Fibroblast of skin of left biceps (primary cell): ENCODE measurements around the gene PKP3.
"Not testable (repeated sequence)": the region's sequence is repeated elsewhere in the genome, so short reads cannot be mapped to it uniquely, and the experiment has no call there.

ENCODE experiments used
- DNase-seq, 2 experiments: peaks; one replicate each; pipeline ENCODE4 v3.0.0-alpha.2; 2013; ENCODE audit warnings: low read depth in 2 of 2

Gene PKP3, protein sequence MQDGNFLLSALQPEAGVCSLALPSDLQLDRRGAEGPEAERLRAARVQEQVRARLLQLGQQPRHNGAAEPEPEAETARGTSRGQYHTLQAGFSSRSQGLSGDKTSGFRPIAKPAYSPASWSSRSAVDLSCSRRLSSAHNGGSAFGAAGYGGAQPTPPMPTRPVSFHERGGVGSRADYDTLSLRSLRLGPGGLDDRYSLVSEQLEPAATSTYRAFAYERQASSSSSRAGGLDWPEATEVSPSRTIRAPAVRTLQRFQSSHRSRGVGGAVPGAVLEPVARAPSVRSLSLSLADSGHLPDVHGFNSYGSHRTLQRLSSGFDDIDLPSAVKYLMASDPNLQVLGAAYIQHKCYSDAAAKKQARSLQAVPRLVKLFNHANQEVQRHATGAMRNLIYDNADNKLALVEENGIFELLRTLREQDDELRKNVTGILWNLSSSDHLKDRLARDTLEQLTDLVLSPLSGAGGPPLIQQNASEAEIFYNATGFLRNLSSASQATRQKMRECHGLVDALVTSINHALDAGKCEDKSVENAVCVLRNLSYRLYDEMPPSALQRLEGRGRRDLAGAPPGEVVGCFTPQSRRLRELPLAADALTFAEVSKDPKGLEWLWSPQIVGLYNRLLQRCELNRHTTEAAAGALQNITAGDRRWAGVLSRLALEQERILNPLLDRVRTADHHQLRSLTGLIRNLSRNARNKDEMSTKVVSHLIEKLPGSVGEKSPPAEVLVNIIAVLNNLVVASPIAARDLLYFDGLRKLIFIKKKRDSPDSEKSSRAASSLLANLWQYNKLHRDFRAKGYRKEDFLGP

DNA sequence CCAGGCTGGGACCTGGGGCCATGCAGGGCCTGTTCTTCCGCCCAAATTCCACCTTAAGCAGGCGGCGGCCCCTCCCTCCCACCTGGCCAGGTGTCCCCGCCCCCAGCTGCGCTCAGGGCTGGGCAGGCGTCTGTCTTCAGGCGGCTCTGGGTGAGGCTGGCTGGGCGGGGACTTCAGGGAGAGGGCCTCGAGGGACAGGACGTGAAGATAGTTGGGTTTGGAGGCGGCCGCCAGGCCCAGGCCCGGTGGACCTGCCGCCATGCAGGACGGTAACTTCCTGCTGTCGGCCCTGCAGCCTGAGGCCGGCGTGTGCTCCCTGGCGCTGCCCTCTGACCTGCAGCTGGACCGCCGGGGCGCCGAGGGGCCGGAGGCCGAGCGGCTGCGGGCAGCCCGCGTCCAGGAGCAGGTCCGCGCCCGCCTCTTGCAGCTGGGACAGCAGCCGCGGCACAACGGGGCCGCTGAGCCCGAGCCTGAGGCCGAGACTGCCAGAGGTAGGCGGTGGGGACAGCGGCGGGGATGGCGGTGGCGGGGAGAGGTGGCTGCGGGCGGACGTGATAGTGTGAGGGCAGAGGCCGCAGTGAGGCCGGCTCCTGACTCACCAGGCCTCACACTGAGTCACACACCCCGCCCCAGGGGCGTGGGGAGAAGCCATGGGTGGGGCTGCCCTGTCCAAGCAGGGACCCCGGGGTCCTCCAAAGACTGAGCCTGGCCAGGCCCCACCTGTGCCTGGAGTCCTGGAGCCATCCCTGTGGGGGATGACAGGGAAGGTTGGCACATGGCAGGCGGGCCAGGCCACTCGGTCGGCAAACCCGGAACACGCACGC is at the start of gene PKP3:
Gene PKP3, plus strand, starts transcription at position 176 of the 824 bp plus-strand sequence. Its CDS starts 84 bp downstream, at position 260.
- no peak for DNase-seq

DNA sequence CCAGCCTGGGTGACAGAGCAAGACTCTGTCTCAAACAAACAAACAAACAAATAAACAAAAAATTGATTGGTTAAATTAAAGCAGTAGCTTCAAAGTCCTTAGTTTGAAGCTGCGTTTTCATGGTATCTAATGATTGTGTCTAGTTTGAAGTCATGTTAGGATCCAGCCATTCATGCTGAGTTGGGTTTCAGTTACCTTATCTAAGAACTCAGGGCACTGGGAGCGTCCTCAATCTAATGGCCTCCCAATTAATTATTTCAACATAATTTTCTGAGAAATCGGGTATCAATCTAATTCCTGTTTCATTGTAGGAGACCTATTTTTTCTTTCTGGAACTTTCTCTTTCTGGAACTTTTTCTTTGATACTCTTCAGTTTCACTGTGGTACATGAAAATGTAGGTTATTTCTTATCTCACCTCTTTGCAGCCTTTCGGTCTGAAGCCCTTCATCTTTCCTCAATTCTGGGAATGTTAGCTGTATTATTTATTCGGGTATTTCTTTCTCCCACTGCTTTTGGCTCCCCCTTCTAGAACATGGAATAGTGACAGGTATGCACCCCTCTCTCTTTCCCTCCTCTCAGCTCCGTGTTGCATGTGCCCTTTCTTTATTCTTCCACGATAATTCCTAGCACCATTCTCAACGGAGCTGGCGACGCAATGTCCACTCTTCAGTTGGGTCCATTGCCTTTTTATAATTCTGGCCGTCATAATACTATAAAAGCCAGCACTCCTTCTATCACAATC is 49.0 kb upstream of the PKP3 start:
- no peak for DNase-seq

DNA sequence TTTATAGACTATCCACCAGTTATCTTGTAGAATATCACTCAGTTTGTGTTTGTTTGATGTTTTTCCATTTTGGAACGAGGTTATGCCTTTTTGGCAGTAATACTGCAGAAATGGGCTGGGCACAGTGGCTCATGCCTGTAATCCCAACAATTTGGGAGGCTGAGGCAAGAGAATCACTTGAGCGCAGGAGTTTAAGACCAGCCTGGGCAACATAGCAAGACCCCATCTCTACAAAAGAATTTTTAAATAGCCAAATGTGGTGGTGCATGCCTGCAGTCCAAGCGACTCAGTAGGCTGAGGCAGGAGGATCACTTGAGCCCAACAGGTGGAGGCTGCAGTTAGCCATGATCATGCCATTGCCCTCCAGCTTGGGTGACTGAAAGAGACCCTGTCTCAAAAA is 47.5 kb upstream of the PKP3 start:
- DNase-seq, result no peak

DNA sequence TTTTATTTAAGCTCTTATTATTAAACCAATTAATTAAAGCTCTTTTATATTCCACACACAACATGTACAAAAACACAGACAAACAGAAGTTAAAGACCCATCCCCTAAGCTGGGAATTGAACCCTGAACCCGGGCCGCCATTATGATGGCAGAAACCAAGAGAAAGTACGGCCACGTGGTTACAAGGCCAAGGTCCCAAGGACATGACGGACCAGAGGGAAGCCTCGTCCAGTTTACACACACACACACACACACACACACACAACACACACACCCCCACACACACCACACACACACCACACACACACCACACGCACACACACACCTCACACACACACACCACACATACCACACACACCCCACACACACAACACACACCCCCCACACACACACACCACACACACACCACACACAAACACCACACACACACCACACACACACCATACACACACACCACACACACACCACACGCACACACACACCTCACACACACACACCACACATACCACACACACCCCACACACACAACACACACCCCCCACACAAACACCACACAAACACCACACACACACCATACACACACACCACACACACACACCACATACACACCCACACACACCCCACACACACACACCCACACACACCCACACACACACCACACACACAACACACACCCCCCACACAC is 44.6 kb upstream of the PKP3 start:
- DNase-seq, result not testable (repeated sequence)

DNA sequence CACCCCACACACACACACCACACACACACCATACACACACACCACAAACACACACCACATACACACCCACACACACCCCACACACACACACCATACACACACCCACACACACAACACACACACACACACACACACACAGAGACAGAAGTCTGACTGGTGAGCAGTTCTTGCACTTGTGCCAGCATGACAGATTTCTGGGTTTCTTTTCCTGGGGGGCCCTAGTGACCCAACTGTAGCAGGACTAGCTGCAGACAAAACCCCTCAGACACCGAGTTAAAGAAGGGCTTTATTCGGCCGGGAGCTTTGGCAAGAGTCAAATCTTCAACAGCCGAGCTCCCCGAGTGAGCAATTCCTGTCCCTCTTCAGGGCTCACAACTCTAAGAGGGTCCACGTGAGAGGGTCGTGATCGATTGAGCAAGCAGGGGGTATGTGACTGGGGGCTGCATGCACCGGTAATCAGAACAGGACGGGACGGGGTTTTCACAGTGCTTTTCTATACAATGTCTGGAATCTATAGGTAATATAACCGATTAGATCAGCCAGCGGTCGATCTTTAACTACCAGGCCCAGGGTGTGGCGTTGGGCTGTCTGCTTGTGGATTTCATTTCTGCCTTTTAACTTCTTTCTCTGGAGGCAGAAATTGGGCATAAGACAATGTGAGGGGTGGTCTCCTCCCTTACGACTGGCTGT is 43.8 kb upstream of the PKP3 start:
- DNase-seq, result not testable (repeated sequence)

DNA sequence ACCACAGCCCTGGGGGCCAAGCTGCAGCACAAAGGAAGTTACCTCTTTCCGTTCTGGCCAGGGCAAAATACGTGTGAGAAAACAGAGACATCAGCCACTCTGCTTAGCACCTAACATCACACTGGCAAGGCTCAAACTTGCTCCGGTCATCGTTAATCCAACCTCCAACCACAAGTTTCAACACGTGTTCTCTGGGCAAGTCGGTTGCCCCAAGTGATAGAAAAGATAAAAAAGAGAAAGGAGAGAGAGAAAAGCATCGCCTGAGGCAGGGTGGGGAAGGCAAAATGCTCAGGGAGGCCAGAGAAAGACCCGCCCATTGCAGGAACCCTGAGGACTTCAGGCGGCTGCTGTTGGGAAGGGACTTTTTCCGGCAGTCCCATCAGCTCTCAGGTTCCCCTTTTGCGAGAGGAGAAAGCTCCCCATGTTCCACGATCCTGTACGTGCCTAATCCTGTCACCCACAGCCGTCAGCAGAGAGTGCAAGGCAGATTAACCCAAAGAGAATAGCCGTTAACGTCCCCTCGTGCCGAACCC is 43.2 kb upstream of the PKP3 start:
- DNase-seq, result no peak

DNA sequence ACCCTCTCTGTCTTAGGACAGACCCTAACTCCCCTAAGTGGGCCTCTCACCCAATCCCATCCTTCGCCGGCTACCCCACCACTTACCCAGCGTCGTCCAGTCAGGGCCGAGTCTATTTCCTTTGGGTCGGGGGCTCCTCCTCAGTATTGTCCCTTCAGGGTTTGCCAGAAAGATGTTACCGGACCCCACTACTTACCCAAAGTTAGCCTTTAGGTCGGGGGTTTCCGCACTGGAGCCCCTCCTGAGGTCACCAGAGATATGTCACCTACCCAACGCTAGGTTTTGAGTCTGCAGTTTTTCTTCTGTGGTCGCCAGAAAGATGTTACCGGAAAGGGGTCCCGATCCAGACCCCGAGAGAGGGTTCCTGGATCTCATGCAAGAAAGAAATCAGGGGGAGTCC is 42.6 kb upstream of the PKP3 start:
- no peak for DNase-seq

DNA sequence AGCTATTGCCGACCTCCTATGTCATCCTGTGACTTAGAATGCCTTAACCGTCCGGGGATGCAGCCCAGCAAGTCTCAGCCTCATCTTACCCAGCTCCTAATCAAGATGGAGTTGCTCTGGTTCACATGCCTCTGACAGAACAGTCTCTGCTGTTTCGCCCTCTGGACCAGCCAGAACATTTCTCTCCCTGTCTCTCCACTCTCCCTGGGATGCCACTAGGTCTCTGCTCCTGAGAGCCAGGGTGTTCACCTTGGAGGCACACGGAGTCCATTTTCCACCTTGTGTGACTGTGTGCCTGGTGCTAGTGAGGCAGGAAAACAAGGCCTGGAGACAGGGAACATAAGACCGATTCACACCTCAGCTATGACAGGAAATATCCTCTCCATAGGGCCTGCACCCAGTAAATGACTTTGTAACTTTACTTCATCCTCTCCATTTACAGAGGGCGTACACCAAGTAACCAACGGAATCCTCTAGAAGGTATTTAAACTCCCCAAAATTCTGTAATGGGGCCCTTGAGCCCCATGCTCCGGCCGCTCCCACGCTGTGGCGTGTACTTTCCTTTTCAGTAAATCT is 41.5 kb upstream of the PKP3 start:
- no peak for DNase-seq

DNA sequence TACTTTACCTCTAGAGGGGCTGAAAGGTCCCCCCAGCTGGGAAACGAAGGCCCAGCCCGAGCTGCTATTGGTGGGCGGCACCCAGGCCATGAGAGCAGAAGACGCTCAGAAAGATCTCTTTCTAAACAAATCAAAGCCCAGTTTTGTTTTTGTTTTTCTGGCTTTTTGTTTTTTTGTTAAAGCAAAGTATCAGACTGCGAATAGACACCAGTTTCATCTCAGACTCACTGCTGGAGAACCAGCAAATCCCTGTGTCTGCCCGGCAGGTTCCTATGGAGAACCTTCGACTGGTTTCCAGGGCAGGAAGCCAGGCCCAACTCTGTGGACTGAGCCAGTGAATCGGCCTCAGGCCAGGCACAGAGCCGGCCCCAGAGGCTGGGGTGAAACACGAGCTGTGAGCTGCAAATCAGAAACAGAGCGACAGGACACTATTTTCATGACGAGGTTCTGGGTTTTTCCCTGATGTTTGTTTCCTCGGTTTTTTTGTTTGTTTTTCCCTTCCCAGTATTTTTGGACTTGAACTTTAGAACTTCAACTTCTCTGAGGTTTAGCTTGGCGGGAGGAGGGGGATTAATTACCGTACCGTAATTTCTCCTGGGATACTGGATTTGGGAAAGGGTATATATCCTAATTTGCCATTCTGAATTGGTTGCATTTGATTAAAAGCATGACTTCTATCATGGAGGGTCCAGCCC is 40.7 kb upstream of the PKP3 start:
- DNase-seq, result peak in 1 of 2 experiments; percentile 38

DNA sequence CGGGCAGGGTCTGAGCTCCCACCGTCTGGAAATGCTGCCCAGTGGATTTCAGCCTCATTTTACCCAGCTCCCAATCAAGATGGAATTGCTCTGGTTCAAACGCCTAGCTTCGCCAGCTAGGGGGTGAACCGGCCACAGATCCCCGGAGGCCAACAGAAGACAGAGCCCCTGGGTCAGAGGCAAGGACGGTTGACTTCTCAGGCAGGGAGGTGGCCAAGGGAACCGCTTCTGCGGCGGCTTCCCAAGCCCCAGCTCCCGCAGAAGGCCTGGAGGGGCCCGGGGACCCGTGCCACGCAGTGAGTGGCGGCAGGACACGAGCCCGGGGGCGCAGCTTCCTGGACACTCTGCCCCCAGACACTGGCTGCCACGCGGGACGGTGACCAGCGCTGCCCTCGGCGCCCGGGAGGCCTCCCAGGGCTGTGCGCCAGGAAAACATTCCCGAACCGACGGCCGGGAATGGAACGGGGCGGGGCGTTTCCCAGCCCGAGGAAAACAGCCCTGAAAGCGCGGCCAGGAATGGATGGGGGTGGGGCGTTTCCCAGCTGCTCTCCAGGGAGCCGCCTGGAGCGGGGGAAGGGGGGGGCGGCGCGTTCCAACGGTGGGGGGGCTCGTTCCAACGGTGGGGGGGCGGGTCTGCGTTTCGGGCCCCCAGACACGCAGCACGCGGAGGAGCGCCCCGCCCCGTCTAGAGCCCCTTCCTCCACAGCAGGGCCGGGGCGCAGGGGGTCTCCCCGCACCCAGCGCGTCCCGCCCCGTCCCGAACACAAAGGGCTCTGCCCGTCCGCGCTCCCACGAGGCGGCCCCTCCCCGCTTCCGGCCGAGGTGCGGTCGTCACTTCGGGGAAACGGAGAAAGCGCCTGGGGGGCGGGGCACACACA is 38.2 kb upstream of the PKP3 start:
- peak; percentile 98 for DNase-seq

DNA sequence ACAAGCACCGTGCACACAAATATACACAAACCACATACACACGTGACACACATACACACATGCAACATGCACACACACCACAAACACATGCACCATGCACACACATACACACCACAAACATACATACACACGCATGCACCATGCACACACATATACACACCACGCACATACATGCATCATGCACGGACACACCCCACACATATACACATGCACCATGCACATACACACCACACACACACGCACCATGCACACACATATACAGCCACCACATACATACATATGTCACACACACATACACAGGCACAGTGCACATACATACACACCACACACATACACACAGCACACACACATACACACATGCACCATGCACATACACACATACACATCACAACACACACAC is 37.4 kb upstream of the PKP3 start:
- DNase-seq, result no peak

DNA sequence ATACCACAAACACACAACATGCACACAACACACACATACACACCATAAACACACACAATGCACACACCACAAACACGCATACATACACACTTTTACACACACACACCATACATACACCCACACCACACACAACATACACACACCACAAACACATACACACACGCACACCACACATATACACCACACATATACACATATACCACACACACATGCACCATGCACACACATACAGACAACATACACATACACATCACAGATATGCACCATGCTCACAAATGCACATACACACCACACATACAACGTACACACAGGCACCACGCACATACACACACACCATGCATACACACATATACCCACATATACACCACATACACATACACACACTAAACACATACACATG is 36.4 kb upstream of the PKP3 start:
- no peak for DNase-seq

DNA sequence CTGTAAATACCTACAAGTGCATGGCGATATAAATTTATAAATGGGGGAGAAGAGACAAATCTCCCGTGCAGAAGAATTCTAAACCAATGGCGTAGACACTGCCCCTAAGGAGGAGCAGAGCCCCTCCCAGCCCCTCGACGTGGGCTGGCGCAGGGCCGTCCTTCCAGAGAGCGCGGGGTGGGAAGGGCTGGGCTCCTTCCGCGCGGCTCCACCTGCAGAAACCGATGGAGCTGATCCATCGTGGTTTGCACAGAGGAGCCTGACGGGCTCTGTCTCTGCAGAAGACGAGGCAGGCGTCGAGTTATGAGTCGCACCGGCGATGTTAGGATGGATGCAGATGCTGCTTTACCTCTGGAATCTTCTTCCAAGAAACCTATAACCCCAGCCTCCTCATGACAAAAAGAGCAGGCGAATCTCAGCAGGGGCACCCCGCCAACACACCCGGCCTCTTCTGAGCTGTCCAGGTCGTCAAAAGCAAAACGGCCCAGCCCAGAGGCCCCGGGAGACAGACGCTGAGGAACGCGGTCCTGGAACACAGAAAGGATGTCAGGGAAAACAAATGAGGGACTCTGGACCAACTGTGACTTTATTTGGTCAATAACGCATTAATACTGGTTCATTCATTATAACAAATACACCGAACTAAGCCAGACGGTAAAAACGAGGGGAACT is 35.7 kb upstream of the PKP3 start:
- DNase-seq, result no peak

DNA sequence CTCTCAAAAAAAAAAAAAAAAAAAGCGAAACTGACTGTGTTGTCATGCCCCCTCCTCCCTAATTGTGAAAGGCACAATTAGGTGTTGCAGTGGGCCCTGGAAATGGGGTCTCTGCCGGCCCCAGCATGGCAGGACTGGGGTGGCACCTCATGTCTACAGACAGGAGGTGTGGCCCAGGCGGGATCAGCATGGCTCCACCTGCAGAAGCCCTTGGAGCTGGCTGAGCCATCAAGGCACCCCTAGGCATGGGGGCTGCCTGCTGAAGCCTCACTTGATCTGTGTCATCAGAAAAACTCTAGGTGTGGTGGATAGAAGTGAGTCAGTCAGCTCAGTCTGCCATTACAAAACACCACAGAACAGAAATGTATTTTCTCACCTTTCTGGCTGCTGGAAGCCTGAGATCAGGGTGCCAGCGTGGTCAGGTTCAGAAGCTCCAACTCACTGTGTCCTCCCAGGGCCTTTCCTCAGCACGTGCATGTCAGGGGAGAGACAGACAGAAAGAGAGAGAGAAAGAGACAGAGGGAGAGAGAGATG is 34.8 kb upstream of the PKP3 start:
- no peak for DNase-seq

DNA sequence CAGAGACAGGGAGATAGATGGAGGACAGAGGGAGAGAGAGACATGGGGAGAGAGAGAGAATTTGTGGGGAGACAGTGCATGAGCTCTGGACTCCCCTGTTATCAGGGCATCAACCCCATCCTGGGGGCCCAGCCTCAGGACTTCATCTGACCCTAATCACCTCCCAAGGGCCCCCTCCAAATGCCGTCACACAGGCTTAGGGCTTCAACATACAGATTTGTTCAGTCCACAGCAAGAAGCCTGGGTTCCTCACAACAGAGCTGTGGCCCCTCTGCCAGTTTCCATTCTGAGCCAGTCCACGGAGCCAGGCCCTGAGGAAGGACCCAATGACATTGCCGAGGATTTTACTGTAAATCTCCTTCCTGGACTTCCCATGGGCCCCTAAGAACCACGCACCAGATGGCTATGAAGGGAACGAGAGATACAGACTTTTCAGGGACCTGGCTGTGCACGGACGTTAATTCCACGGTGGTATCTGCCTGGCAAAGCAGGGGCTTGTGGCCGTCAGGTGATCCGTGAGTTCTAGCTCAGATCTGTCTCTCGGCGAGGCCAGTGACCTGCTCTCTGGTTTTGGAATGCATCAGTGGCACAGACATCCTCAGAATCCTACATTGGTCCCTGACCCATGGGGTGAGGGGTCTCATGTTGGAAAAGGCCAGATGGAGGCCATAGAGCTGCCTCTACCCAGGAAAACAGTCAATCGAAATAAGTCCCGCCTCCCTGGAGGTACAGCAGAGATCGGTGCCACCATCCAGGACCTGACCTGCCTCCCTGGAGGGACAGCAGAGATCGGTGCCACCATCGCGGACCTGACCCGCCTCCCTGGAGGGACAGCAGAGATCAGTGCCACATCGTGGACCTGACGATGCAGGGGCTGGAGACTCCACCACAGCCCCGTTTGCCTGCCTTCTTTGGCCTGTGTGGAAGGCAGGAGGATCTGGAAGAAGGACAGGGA is 33.4 kb upstream of the PKP3 start:
- no peak for DNase-seq
